H7 (cell line): ENCODE measurements around the gene PRSS2. TPM values are rescaled to one million over a fixed set of nuclear protein-coding genes. Genes with fewer than 3 reads are reported as not detected.
"Not testable (repeated sequence)": the region's sequence is repeated elsewhere in the genome, so short reads cannot be mapped to it uniquely, and the experiment has no call there.

Experiments used
- DNase-seq: peaks from one replicate; pipeline ENCODE4 v3.0.0; 2012
- H3K27me3 ChIP-seq: 2 replicates; pipeline ENCODE4 v1.6.0; 2011; ENCODE audit warnings: mild to moderate bottlenecking, low read length; ENCODE audit not compliant: control insufficient read depth, insufficient read depth
- H3K36me3 ChIP-seq: replicated peaks from 2 replicates; pipeline ENCODE4 v1.5.1; 2011; ENCODE audit warnings: low read length; ENCODE audit not compliant: control insufficient read depth, insufficient read depth
- H3K4me3 ChIP-seq: 2 replicates; pipeline ENCODE4 v1.5.1; 2011; ENCODE audit warnings: low read depth, mild to moderate bottlenecking, control low read depth, low read length, moderate library complexity; ENCODE audit not compliant: insufficient read depth
- total RNA-seq: library from RNA; depleted of rRNA; stranded (reverse); fragments of >200 nt; shearing (Covaris generic); gene quantifications from 2 replicates; pipeline ENCODE4 v1.2.3, GENCODE V29; 2014

The PRSS2 gene
- total RNA-seq, 1 experiment from 2014 or later: 0.97 TPM

GRCh38 chr7:142772051-142772450 is 1.3 kb downstream of the PRSS2 start:
- Histone ChIP-seq H3K27me3 (no peaks in the 10 kb centered on the region), H3K4me3 (no peak overlapping the region), H3K36me3 (no peaks in the 10 kb centered on the region)
- DNase-seq: no peak

GRCh38 chr7:142772673-142773072 is 1.9 kb downstream of the PRSS2 start:
- Histone ChIP-seq H3K4me3 (no peak overlapping the region), H3K27me3 (no peaks in the 10 kb centered on the region), H3K36me3 (no peaks in the 10 kb centered on the region)
- DNase-seq: no peak

GRCh38 chr7:142773230-142773629 is 2.5 kb downstream of the PRSS2 start:
- Histone ChIP-seq H3K36me3 (no peaks in the 10 kb centered on the region), H3K27me3 (no peaks in the 10 kb centered on the region), H3K4me3 (no peak overlapping the region)
- DNase-seq: no peak

GRCh38 chr7:142773937-142774744 is 3.4 kb downstream of the PRSS2 start:
- DNase-seq: no peak

GRCh38 chr7:142774826-142775225 is 4.1 kb downstream of the PRSS2 start:
- Histone ChIP-seq H3K4me3 (no peak overlapping the region), H3K27me3 (no peaks in the 10 kb centered on the region), H3K36me3 (no peaks in the 10 kb centered on the region)
- DNase-seq: no peak

More at GRCh38 chr7:142773937-142774744, 3.4 kb downstream of the PRSS2 start:
- Histone ChIP-seq H3K4me3 (no peak overlapping the region), H3K36me3 (no peaks in the 10 kb centered on the region), H3K27me3 (no peaks in the 10 kb centered on the region)

- not testable (repeated sequence) for H3K36me3 ChIP-seq, H3K4me3 ChIP-seq, DNase-seq, H3K27me3 ChIP-seq
These were observed 4.8 kb downstream of the PRSS2 start for GRCh38 chr7:142775351-142776115.

GRCh38 chr7:142776206-142776844 is 5.6 kb downstream of the PRSS2 start:
- DNase-seq: no peak

GRCh38 chr7:142776845-142777225 is 6.1 kb downstream of the PRSS2 start:
- H3K36me3 ChIP-seq, H3K4me3 ChIP-seq, DNase-seq, H3K27me3 ChIP-seq: not testable (repeated sequence)

More at GRCh38 chr7:142776206-142776844, 5.6 kb downstream of the PRSS2 start:
- no peak overlapping the region for H3K4me3 ChIP-seq
- no peaks in the 10 kb centered on the region for H3K27me3 ChIP-seq
- H3K36me3 ChIP-seq: no peaks in the 10 kb centered on the region

- H3K27me3 ChIP-seq: no peaks in the 10 kb centered on the region
- DNase-seq: no peak
- no peaks in the 10 kb centered on the region for H3K36me3 ChIP-seq
- H3K4me3 ChIP-seq: no peak overlapping the region
These were observed 6.5 kb downstream of the PRSS2 start for GRCh38 chr7:142777318-142777717.

GRCh38 chr7:142782922-142783900 is 12.4 kb downstream of the PRSS2 start:
- H3K36me3 ChIP-seq: no peaks in the 10 kb centered on the region

GRCh38 chr7:142784096-142784495 is 13.3 kb downstream of the PRSS2 start:
- no peak for DNase-seq
- Histone ChIP-seq H3K27me3 (no peaks in the 10 kb centered on the region; the same call in 1 of the 2 replicates), H3K36me3 (no peaks in the 10 kb centered on the region), H3K4me3 (no peak overlapping the region)

More at GRCh38 chr7:142782922-142783900, 12.4 kb downstream of the PRSS2 start:
- H3K4me3 ChIP-seq: peak overlapping the region; percentile 27; the same call in 1 of the 2 replicates
- peak; percentile 90 for DNase-seq
- H3K27me3 ChIP-seq: no peaks in the 10 kb centered on the region; the same call in 1 of the 2 replicates

GRCh38 chr7:142784716-142785115 is 13.9 kb downstream of the PRSS2 start:
- H3K36me3 ChIP-seq: no peaks in the 10 kb centered on the region
- H3K4me3 ChIP-seq: no peak overlapping the region
- H3K27me3 ChIP-seq: no peaks in the 10 kb centered on the region; the same call in 1 of the 2 replicates
- no peak for DNase-seq

GRCh38 chr7:142785841-142786250 is 15.1 kb downstream of the PRSS2 start:
- Histone ChIP-seq H3K4me3 (no peak overlapping the region), H3K36me3 (no peaks in the 10 kb centered on the region), H3K27me3 (no peaks in the 10 kb centered on the region; the same call in 1 of the 2 replicates)
- DNase-seq: no peak
